Left lung (tissue), 10 donors: ENCODE data around the gene TTC7B. TPM values are rescaled to one million over a fixed set of nuclear protein-coding genes. Genes with fewer than 3 reads are reported as not detected.

ENCODE experiments used
- ATAC-seq: fragments of 200-7000 bp; cut with Tn5 transposase; one replicate; pipeline ENCODE4 v1.9.1; 2020; ENCODE audit warnings: moderate library complexity
- DNase-seq, 4 donors: peaks; one replicate each; pipeline ENCODE4 v3.0.0-alpha.2; 2013 to 2020
- H3K27ac ChIP-seq, 2 donors: fragments of 200-600 bp; sonication (generic) in 1 of 2; one replicate each; pipeline versions ENCODE4 v1.5.0 to v1.8.0; 2020 to 2021
- H3K27me3 ChIP-seq, 2 donors: fragments of 200-600 bp; sonication (generic) in 1 of 2; one replicate each; pipeline versions ENCODE4 v1.5.0 to v1.8.0; 2020 to 2021
- H3K36me3 ChIP-seq, 2 donors: fragments of 200-600 bp; sonication (generic) in 1 of 2; one replicate each; pipeline versions ENCODE4 v1.5.0 to v1.8.0; 2020 to 2021
- H3K4me1 ChIP-seq, 2 donors: fragments of 200-600 bp; one replicate each; pipeline ENCODE4 v1.8.0; 2021
- H3K4me3 ChIP-seq, 2 donors: fragments of 200-600 bp; sonication (generic) in 1 of 2; one replicate each; pipeline versions ENCODE4 v1.5.0 to v1.8.0; 2020 to 2021; ENCODE audit warnings: mild to moderate bottlenecking in 1 of 2
- H3K9me3 ChIP-seq, 2 donors: fragments of 200-600 bp; sonication (generic) in 1 of 2; one replicate each; pipeline versions ENCODE4 v1.5.0 to v1.8.0; 2020 to 2021
- CTCF ChIP-seq, 2 donors: fragments of 200-600 bp; sonication (generic) in 1 of 2; IDR thresholded peaks; one replicate each; pipeline versions ENCODE4 v1.5.0 to v1.8.0; 2021; ENCODE audit warnings: antibody characterized with exemption in 2 of 2
- intact Hi-C, 2 donors: fragments of 100-400 bp; cut with DNase I; formaldehyde crosslinking; loops; one replicate each; pipeline versions ENCODE4 v1.11.2 to v1.14.2; 2022
- polyA plus RNA-seq, 6 donors: library from polyadenylated mRNA; unstranded; fragments of 120-200 nt; gene quantifications; one replicate each; pipeline ENCODE4 v1.2.1, GENCODE V29; 2013; ENCODE audit not compliant: insufficient read length in 6 of 6
- total RNA-seq, 2 donors: library from RNA; stranded (reverse); fragmentation: NEBNext Ultra II Directional; extraction: Animal tissue kit (Norgen Biotek cat#: 25700); gene quantifications; one replicate each; pipeline ENCODE4 v1.2.1, GENCODE V29; 2021
- donor health status: DM: no; HTN: yes; CAD: no.
- donor health status: DM: no; HTN: no; CAD: no.

TTC7B gene
- total and polyA plus RNA-seq, 8 donors = 26.8 to 47.5 (median 39.5) TPM

GRCh38 chr14:90663140-90663539 is 153.1 kb downstream of the TTC7B start:
- no peaks in the 10 kb centered on the region for H3K27me3 ChIP-seq
- DNase-seq (no peak), ATAC-seq (no peak)
- no peak for TF ChIP-seq CTCF (IDR thresholded peaks at IDR 0.05)
- intact Hi-C loops = no loop called here
- peaks cover 7 to 33% of the 10 kb centered on the region in 2 donors for H3K4me1 ChIP-seq
- H3K9me3 ChIP-seq = no peaks in the 10 kb centered on the region
- H3K27ac ChIP-seq = no peak overlapping the region
- no peak overlapping the region for H3K4me3 ChIP-seq
- no peaks in the 10 kb centered on the region for H3K36me3 ChIP-seq

GRCh38 chr14:90661866-90662265 is 154.4 kb downstream of the TTC7B start:
- H3K4me1 ChIP-seq = peaks cover 7 to 36% of the 10 kb centered on the region in 2 donors
- TF ChIP-seq CTCF (IDR thresholded peaks at IDR 0.05) = no peak

GRCh38 chr14:90660865-90661570 is 155.2 kb downstream of the TTC7B start:
- peak overlapping the region; percentile 44 to 45 for H3K27ac ChIP-seq
- H3K36me3 ChIP-seq = peaks cover 0 to 10% of the 10 kb centered on the region in 2 donors
- H3K4me1 ChIP-seq = peaks cover 7 to 36% of the 10 kb centered on the region in 2 donors
- DNase-seq (peak in 2 of 4 donors; percentile 80 to 85), ATAC-seq (peak; percentile 90)
- no peak for TF ChIP-seq CTCF (IDR thresholded peaks at IDR 0.05)
- H3K9me3 ChIP-seq = no peaks in the 10 kb centered on the region
- no peaks in the 10 kb centered on the region for H3K27me3 ChIP-seq
- intact Hi-C loops = no loop called here
- H3K4me3 ChIP-seq = no peak overlapping the region

More at GRCh38 chr14:90661866-90662265, 154.4 kb downstream of the TTC7B start:
- intact Hi-C loops = no loop called here
- Histone ChIP-seq H3K36me3 (peaks cover 0 to 3% of the 10 kb centered on the region in 2 donors), H3K27ac (peak overlapping the region; percentile 39 to 45), H3K4me3 (no peak overlapping the region), H3K9me3 (no peaks in the 10 kb centered on the region), H3K27me3 (no peaks in the 10 kb centered on the region)
- ATAC-seq (peak; percentile 72), DNase-seq (peak in 1 of 4 donors; percentile 56)

GRCh38 chr14:90659156-90659555 is 157.1 kb downstream of the TTC7B start:
- peak overlapping the region in 1 of 2 donors; percentile 62 for H3K27ac ChIP-seq
- no peak for DNase-seq
- peaks cover 0 to 15% of the 10 kb centered on the region in 2 donors for H3K36me3 ChIP-seq
- H3K27me3 ChIP-seq = no peaks in the 10 kb centered on the region
- ATAC-seq = no peak
- intact Hi-C loops = no loop called here
- peaks cover 3 to 36% of the 10 kb centered on the region in 2 donors for H3K4me1 ChIP-seq
- H3K4me3 ChIP-seq = no peak overlapping the region
- H3K9me3 ChIP-seq = no peaks in the 10 kb centered on the region
- TF ChIP-seq CTCF (IDR thresholded peaks at IDR 0.05) = no peak

- H3K9me3 ChIP-seq = no peaks in the 10 kb centered on the region
- TF ChIP-seq CTCF (IDR thresholded peaks at IDR 0.05) = no peak
- intact Hi-C loops = no loop called here
- H3K27me3 ChIP-seq = no peaks in the 10 kb centered on the region
- ATAC-seq = peak; percentile 15
- peaks cover 3 to 36% of the 10 kb centered on the region in 2 donors for H3K4me1 ChIP-seq
- DNase-seq = peak in 1 of 4 donors; percentile 55
- H3K27ac ChIP-seq = peak overlapping the region in 1 of 2 donors; percentile 62
- H3K36me3 ChIP-seq = peaks cover 0 to 15% of the 10 kb centered on the region in 2 donors
- no peak overlapping the region for H3K4me3 ChIP-seq
Measured at GRCh38 chr14:90658541-90658967, 157.7 kb downstream of the TTC7B start.
